Endothelial cell of umbilical vein (primary cell): ENCODE data around the gene MPL. TPM values are rescaled to one million over a fixed set of nuclear protein-coding genes. Genes with fewer than 3 reads are reported as not detected.

Source experiments
- BruUV-seq: library from RNA; stranded (reverse); fragments of 400-500 nt; replicated peaks from 2 replicates; lab custom pipeline; 2021; lab: Mats Ljungman, UMichigan
- CTCF ChIA-PET: fragments of 300-600, 350-600 bp; sonication (Branson Sonifier 250); formaldehyde crosslinking; loops from one replicate; lab custom pipeline; 2021; ENCODE audit warnings: antibody characterized with exemption, inconsistent platforms; lab: Charles Lee
- POLR2A ChIA-PET: fragments of 300-600, 350-600 bp; sonication (Branson Sonifier 250); formaldehyde crosslinking; loops from one replicate; lab custom pipeline; 2021; ENCODE audit warnings: antibody characterized with exemption, inconsistent platforms; lab: Charles Lee
- DNase-seq: peaks from one replicate; pipeline ENCODE4 v3.0.0-alpha.2; 2011; ENCODE audit warnings: low read depth, low spot score
- FAIRE-seq: peaks from 2 replicates; lab custom pipeline; 2011; peaks lifted over from hg19 to GRCh38; lab: Jason Lieb, UNC
- H2AFZ ChIP-seq: 2 replicates; pipeline ENCODE4 v1.6.0; 2012; ENCODE audit warnings: low read depth, low read length, control low read depth, inconsistent platforms
- H3K27ac ChIP-seq: 2 replicates; pipeline ENCODE4 v1.5.1; 2011; ENCODE audit warnings: low read depth, mild to moderate bottlenecking, control low read depth, low read length, moderate library complexity; ENCODE audit not compliant: insufficient read depth
- H3K27me3 ChIP-seq, 2 experiments: 2 replicates each; pipeline versions ENCODE4 v1.6.0 to v1.6.1; 2011; ENCODE audit warnings: low read length in 2 of 2, mixed read lengths in 1 of 2; ENCODE audit not compliant: control insufficient read depth in 2 of 2, insufficient read depth in 2 of 2
- H3K36me3 ChIP-seq, 2 experiments: 2 replicates in 1 of 2; 3 replicates in 1 of 2; pipeline ENCODE4 v1.5.1; 2011; ENCODE audit warnings: low read length in 2 of 2, mild to moderate bottlenecking in 1 of 2, moderate library complexity in 1 of 2; ENCODE audit not compliant: control insufficient read depth in 2 of 2, insufficient read depth in 2 of 2; ENCODE audit errors: extremely low read depth in 1 of 2
- H3K4me1 ChIP-seq: 3 replicates; pipeline ENCODE4 v1.5.1; 2011; ENCODE audit warnings: mild to moderate bottlenecking, low read length; ENCODE audit not compliant: control insufficient read depth, insufficient read depth; ENCODE audit errors: extremely low read depth
- H3K4me2 ChIP-seq: 2 replicates; pipeline ENCODE4 v1.6.1; 2011; ENCODE audit warnings: low read length, control low read depth, mixed read lengths; ENCODE audit not compliant: insufficient read depth
- H3K4me3 ChIP-seq, 3 experiments: fragments of 200-600 bp in 1 of 3; sonication (generic), shearing (Covaris generic) in 1 of 3; replicated peaks in 1 of 3; 2 replicates each; pipeline ENCODE4 v1.5.1; 2011 to 2016; ENCODE audit warnings: control low read depth in 3 of 3, low read length in 3 of 3, mild to moderate bottlenecking in 2 of 3, inconsistent platforms in 1 of 3, low read depth in 1 of 3, moderate library complexity in 1 of 3; ENCODE audit not compliant: insufficient read depth in 1 of 3
- H3K79me2 ChIP-seq: 2 replicates; pipeline ENCODE4 v1.6.0; 2012; ENCODE audit warnings: low read length, inconsistent platforms; ENCODE audit not compliant: control insufficient read depth, insufficient read depth
- H3K9ac ChIP-seq: replicated peaks from 2 replicates; pipeline ENCODE3; 2011; ENCODE audit warnings: low read length, control low read depth; ENCODE audit not compliant: insufficient read depth; ENCODE audit errors: extremely low read depth
- H3K9me1 ChIP-seq: replicated peaks from 3 replicates; pipeline ENCODE4 v1.6.0; 2011; ENCODE audit warnings: mild to moderate bottlenecking, low read length; ENCODE audit not compliant: control insufficient read depth, insufficient read depth; ENCODE audit errors: extremely low read depth
- H3K9me3 ChIP-seq: replicated peaks from 2 replicates; pipeline ENCODE4 v1.5.1; 2012; ENCODE audit warnings: low read length, inconsistent platforms; ENCODE audit not compliant: control insufficient read depth, insufficient read depth
- H4K20me1 ChIP-seq: replicated peaks from 2 replicates; pipeline ENCODE3; 2011; ENCODE audit warnings: mild to moderate bottlenecking, low read length; ENCODE audit not compliant: control insufficient read depth, insufficient read depth; ENCODE audit errors: extremely low read depth
- EZH2 ChIP-seq: IDR thresholded peaks from 2 replicates; pipeline ENCODE4 v1.6.1; 2012; ENCODE audit warnings: borderline replicate concordance, low read depth, mild to moderate bottlenecking, moderate library complexity, low read length, inconsistent platforms; ENCODE audit not compliant: severe bottlenecking
- FOS ChIP-seq: IDR thresholded peaks from 2 replicates; pipeline ENCODE4 v1.6.1; 2011; ENCODE audit warnings: mild to moderate bottlenecking, low read length, moderate library complexity, borderline replicate concordance; ENCODE audit not compliant: insufficient read depth
- GATA2 ChIP-seq: IDR thresholded peaks from 2 replicates; pipeline ENCODE4 v1.7.0; 2011; ENCODE audit warnings: low read depth, mild to moderate bottlenecking, moderate library complexity, mixed read lengths, low read length; ENCODE audit not compliant: insufficient read length, insufficient read depth
- JUN ChIP-seq: IDR thresholded peaks from 2 replicates; pipeline ENCODE4 v1.6.1; 2011; ENCODE audit warnings: borderline replicate concordance, low read depth; ENCODE audit not compliant: insufficient read length, insufficient read depth
- MYC ChIP-seq: IDR thresholded peaks from one replicate; pipeline ENCODE4 v1.6.1; 2011; ENCODE audit warnings: mild to moderate bottlenecking, low read depth, low read length
- POLR2A ChIP-seq: IDR thresholded peaks from 2 replicates; pipeline ENCODE4 v1.6.1; 2012; ENCODE audit warnings: low read depth, mild to moderate bottlenecking, control low read depth, low read length
- POLR2AphosphoS5 ChIP-seq: IDR thresholded peaks from 2 replicates; pipeline ENCODE4 v1.6.1; 2012; ENCODE audit warnings: low read depth, mild to moderate bottlenecking, control low read depth, low read length, moderate library complexity; ENCODE audit not compliant: insufficient read depth
- dilution Hi-C: fragments of 300-500 bp; cut with MboI; formaldehyde crosslinking; loops from one replicate; pipeline ENCODE4 v1.15.0; 2019; ENCODE audit warnings: low sequenced_read_pairs; ENCODE audit not compliant: extremely low pct_ligation_motif_present
- intact Hi-C: fragments of 100-400 bp; cut with micrococcal nuclease; formaldehyde crosslinking; loops from one replicate; pipeline ENCODE4 v1.10.0; 2022
- microRNA-seq: library from miRNA; unstranded; fragments of <30 nt; microRNA quantifications from one replicate; pipeline ENCODE4 v1.2.0, GENCODE V29; 2021; ENCODE audit warnings: borderline number of aligned reads, borderline replicate concordance
- polyA plus RNA-seq, 4 experiments: library from polyadenylated mRNA; depleted of rRNA in 3 of 4; stranded (reverse) in 3 of 4; unstranded in 1 of 4; fragments of >200 nt; gene quantifications; 2 replicates each; pipeline versions ENCODE4 v1.2.1 to v1.2.3, GENCODE V29; 2011 to 2012; ENCODE audit warnings: missing spikeins in 1 of 4
- total RNA-seq: library from RNA; stranded (reverse); gene quantifications from 2 replicates; pipeline ENCODE4 v1.2.3, GENCODE V29; 2021
- TF ChIP-seq, protein P1 (sequence below), 2 donors: IDR thresholded peaks; 1 replicate in 1 of 2; 2 replicates in 1 of 2; pipeline ENCODE4 v1.5.1; 2011; ENCODE audit warnings: low read length in 2 of 2, mild to moderate bottlenecking in 2 of 2, moderate library complexity in 2 of 2, control low read depth in 1 of 2, inconsistent platforms in 1 of 2, low read depth in 1 of 2; ENCODE audit not compliant: insufficient read depth in 1 of 2; ENCODE audit errors: extremely low read depth in 1 of 2
- TF ChIP-seq, protein P2 (sequence below): IDR thresholded peaks from 2 replicates; pipeline ENCODE4 v1.6.1; 2011; ENCODE audit not compliant: insufficient read depth, insufficient read length

The MPL gene
- total and polyA plus RNA-seq, 2 donors (not counting 3 experiments of a cell fraction or from before 2014, with no cell fraction given): 0.14 to 0.24 TPM

- BruUV-seq: no TSS peak
Observed at GRCh38 chr1:43402089-43402865, 64.7 kb downstream of the MPL start.

More at GRCh38 chr1:43402089-43402865, 64.7 kb downstream of the MPL start:
- no peak overlapping the region for H3K4me2 ChIP-seq
- no peak for FAIRE-seq
- DNase-seq: peak; percentile 23
- no peak overlapping the region for H3K27ac ChIP-seq
- POLR2A ChIA-PET: no interaction called here
- dilution Hi-C loops (loop anchor here (25.0 kb wide), 1 partner anchor 165 kb away; no protein-coding TSS in a partner anchor), intact Hi-C loops (no loop called here)
- CTCF ChIA-PET: interaction anchor here (3.7 kb wide), 1 partner anchor 12 kb away, joined by 14 read pairs; no protein-coding TSS in a partner anchor
- H2AFZ ChIP-seq: no peak overlapping the region
- H4K20me1 ChIP-seq: no peaks in the 10 kb centered on the region
- H3K27me3 ChIP-seq: no peaks in the 10 kb centered on the region
- H3K4me3 ChIP-seq: no peak overlapping the region
- H3K9me1 ChIP-seq: no peaks in the 10 kb centered on the region
- no peak overlapping the region for H3K9ac ChIP-seq
- no peaks in the 10 kb centered on the region for H3K4me1 ChIP-seq
- TF ChIP-seq MYC (no peak), POLR2A (no peak), GATA2 (no peak), POLR2AphosphoS5 (no peak), EZH2 (no peak), FOS (no peak), JUN (no peak)
- TF ChIP-seq, protein P1, sequence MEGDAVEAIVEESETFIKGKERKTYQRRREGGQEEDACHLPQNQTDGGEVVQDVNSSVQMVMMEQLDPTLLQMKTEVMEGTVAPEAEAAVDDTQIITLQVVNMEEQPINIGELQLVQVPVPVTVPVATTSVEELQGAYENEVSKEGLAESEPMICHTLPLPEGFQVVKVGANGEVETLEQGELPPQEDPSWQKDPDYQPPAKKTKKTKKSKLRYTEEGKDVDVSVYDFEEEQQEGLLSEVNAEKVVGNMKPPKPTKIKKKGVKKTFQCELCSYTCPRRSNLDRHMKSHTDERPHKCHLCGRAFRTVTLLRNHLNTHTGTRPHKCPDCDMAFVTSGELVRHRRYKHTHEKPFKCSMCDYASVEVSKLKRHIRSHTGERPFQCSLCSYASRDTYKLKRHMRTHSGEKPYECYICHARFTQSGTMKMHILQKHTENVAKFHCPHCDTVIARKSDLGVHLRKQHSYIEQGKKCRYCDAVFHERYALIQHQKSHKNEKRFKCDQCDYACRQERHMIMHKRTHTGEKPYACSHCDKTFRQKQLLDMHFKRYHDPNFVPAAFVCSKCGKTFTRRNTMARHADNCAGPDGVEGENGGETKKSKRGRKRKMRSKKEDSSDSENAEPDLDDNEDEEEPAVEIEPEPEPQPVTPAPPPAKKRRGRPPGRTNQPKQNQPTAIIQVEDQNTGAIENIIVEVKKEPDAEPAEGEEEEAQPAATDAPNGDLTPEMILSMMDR (IDR thresholded peaks at IDR 0.05; ENCODE audit: extremely low read depth in 1 of 2, insufficient read depth in 1 of 2, low read depth in 1 of 2, low read length in 2 of 2): no peak
- TF ChIP-seq, protein P2, sequence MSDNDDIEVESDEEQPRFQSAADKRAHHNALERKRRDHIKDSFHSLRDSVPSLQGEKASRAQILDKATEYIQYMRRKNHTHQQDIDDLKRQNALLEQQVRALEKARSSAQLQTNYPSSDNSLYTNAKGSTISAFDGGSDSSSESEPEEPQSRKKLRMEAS: no peak
- peaks cover 13 to 22% of the 10 kb centered on the region in 2 experiments for H3K36me3 ChIP-seq
- no peaks in the 10 kb centered on the region for H3K79me2 ChIP-seq
- H3K9me3 ChIP-seq: no peaks in the 10 kb centered on the region

Small RNA genes within 50 kb of the gene (microRNA-seq; reads per million reads assigned to microRNA genes)
- 1.9 reads per million for gene MIR6734

Other genes starting within 250 kb of the MPL start
- 104 and 105 TPM in 2 replicates for gene EBNA1BP2, start 165.5 kb upstream of the MPL start, total RNA-seq
- gene EBNA1BP2, start 165.5 kb upstream of the MPL start, polyA plus RNA-seq: 32.1 and 47.8 TPM in 2 replicates
- 0.28 and 0.88 TPM in 2 replicates for gene CFAP57, start 165.5 kb upstream of the MPL start, total RNA-seq
- 0.83 and 0.91 TPM in 2 replicates for gene CFAP57, start 165.5 kb upstream of the MPL start, polyA plus RNA-seq
- gene TMEM125, start 67.8 kb upstream of the MPL start, total RNA-seq: not detected in 2 replicates
- gene TMEM125, start 67.8 kb upstream of the MPL start, polyA plus RNA-seq: 0.06 and 0.17 TPM in 2 replicates
- gene C1orf210, start 52.2 kb upstream of the MPL start, total RNA-seq: not detected in 2 replicates
- gene C1orf210, start 52.2 kb upstream of the MPL start, polyA plus RNA-seq: not detected in 2 replicates
- 562 and 620 TPM in 2 replicates for gene TIE1, start 36.8 kb upstream of the MPL start, total RNA-seq
- 531 and 629 TPM in 2 replicates for gene TIE1, start 36.8 kb upstream of the MPL start, polyA plus RNA-seq
- gene CDC20, start 21.2 kb downstream of the MPL start, total RNA-seq: 156 and 170 TPM in 2 replicates
- 129 and 130 TPM in 2 replicates for gene CDC20, start 21.2 kb downstream of the MPL start, polyA plus RNA-seq
- gene ELOVL1, start 30.2 kb downstream of the MPL start, total RNA-seq: 126 and 134 TPM in 2 replicates
- gene ELOVL1, start 30.2 kb downstream of the MPL start, polyA plus RNA-seq: 303 and 353 TPM in 2 replicates
- gene MED8, start 52.0 kb downstream of the MPL start, total RNA-seq: 41.9 and 45.6 TPM in 2 replicates
- 15.9 and 19.6 TPM in 2 replicates for gene MED8, start 52.0 kb downstream of the MPL start, polyA plus RNA-seq
- gene SZT2, start 52.1 kb downstream of the MPL start, total RNA-seq: 49.9 and 50.3 TPM in 2 replicates
- gene SZT2, start 52.1 kb downstream of the MPL start, polyA plus RNA-seq: 11.4 TPM in 2 replicates
- gene HYI, start 116.1 kb downstream of the MPL start, total RNA-seq: 266 and 342 TPM in 2 replicates
- gene HYI, start 116.1 kb downstream of the MPL start, polyA plus RNA-seq: 324 and 351 TPM in 2 replicates
- 271 and 338 TPM in 2 replicates for gene PTPRF, start 193.1 kb downstream of the MPL start, total RNA-seq
- 217 and 267 TPM in 2 replicates for gene PTPRF, start 193.1 kb downstream of the MPL start, polyA plus RNA-seq